Neuronal stem cell (in vitro differentiated cells): ENCODE measurements around the gene PRR5.
A peak's percentile ranks its signal among the peaks of the same experiment; 100 is the strongest.

Experiments used
- DNase-seq: peaks from one replicate; pipeline ENCODE4 v3.0.0-alpha.2; 2013; ENCODE audit warnings: low spot score
- H2AFZ ChIP-seq: one replicate; pipeline ENCODE4 v1.6.1; 2013; ENCODE audit warnings: mild to moderate bottlenecking, low read length, inconsistent platforms
- H2AK5ac ChIP-seq: 2 replicates; pipeline ENCODE4 v1.6.1; 2013; ENCODE audit warnings: low read depth, mild to moderate bottlenecking, inconsistent platforms, low read length, moderate library complexity, mixed read lengths
- H2BK120ac ChIP-seq: 2 replicates; pipeline ENCODE4 v1.6.1; 2013; ENCODE audit warnings: low read depth, mild to moderate bottlenecking, inconsistent platforms, low read length, moderate library complexity, mixed read lengths
- H2BK12ac ChIP-seq: one replicate; pipeline ENCODE4 v1.6.1; 2013; ENCODE audit warnings: low read length, inconsistent platforms
- H2BK15ac ChIP-seq: 2 replicates; pipeline ENCODE4 v1.6.1; 2013; ENCODE audit warnings: mild to moderate bottlenecking, low read length, inconsistent platforms, mixed read lengths
- H2BK5ac ChIP-seq: one replicate; pipeline ENCODE4 v1.6.1; 2013; ENCODE audit warnings: inconsistent platforms, mild to moderate bottlenecking, low read length, moderate library complexity
- H3K14ac ChIP-seq: one replicate; pipeline ENCODE4 v1.6.1; 2013; ENCODE audit warnings: low read length, inconsistent platforms
- H3K18ac ChIP-seq: 2 replicates; pipeline ENCODE4 v1.6.1; 2013; ENCODE audit warnings: low read length, inconsistent platforms
- H3K23ac ChIP-seq: 2 replicates; pipeline ENCODE4 v1.6.1; 2013; ENCODE audit warnings: low read depth, mild to moderate bottlenecking, mixed read lengths, low read length, inconsistent platforms; ENCODE audit not compliant: poor library complexity
- H3K27ac ChIP-seq: replicated peaks from 3 replicates; pipeline ENCODE4 v1.5.1; 2013; ENCODE audit warnings: low read length, inconsistent platforms
- H3K27me3 ChIP-seq, 3 experiments: 2 replicates each; pipeline ENCODE4 v1.6.1; 2013; ENCODE audit warnings: low read length in 3 of 3, mild to moderate bottlenecking in 2 of 3, inconsistent platforms in 1 of 3, low read depth in 1 of 3, mixed read lengths in 1 of 3, moderate library complexity in 1 of 3; ENCODE audit not compliant: control insufficient read depth in 3 of 3, insufficient read depth in 3 of 3
- H3K36me3 ChIP-seq, 2 donors: replicated peaks in 1 of 2; 2 replicates each; pipeline ENCODE4 v1.6.1; 2013; ENCODE audit warnings: low read length in 2 of 2; ENCODE audit not compliant: control insufficient read depth in 2 of 2, insufficient read depth in 2 of 2
- H3K4ac ChIP-seq: 2 replicates; pipeline ENCODE4 v1.6.1; 2013; ENCODE audit warnings: inconsistent platforms, mild to moderate bottlenecking, low read length, moderate library complexity
- H3K4me1 ChIP-seq, 2 donors: 1 replicate in 1 of 2; 2 replicates in 1 of 2; pipeline ENCODE4 v1.6.1; 2013; ENCODE audit warnings: low read length in 2 of 2, low read depth in 1 of 2; ENCODE audit not compliant: control insufficient read depth in 2 of 2, insufficient read depth in 1 of 2
- H3K4me2 ChIP-seq: one replicate; pipeline ENCODE4 v1.6.1; 2013; ENCODE audit warnings: mild to moderate bottlenecking, low read length, inconsistent platforms; ENCODE audit not compliant: insufficient read depth, poor library complexity, severe bottlenecking
- H3K4me3 ChIP-seq, 2 donors: 2 replicates each; pipeline ENCODE4 v1.5.1; 2013; ENCODE audit warnings: low read length in 2 of 2, mild to moderate bottlenecking in 2 of 2, inconsistent platforms in 1 of 2, moderate library complexity in 1 of 2
- H3K79me1 ChIP-seq: one replicate; pipeline ENCODE4 v1.6.1; 2013; ENCODE audit warnings: low read depth, mild to moderate bottlenecking, inconsistent platforms, low read length, moderate library complexity
- H3K9ac ChIP-seq: one replicate; pipeline ENCODE4 v1.6.1; 2013; ENCODE audit warnings: mild to moderate bottlenecking, low read depth, low read length, inconsistent platforms; ENCODE audit not compliant: poor library complexity
- H3K9me3 ChIP-seq, 2 donors: replicated peaks in 1 of 2; 2 replicates each; pipeline versions ENCODE3 to v1.6.1; 2013; ENCODE audit warnings: low read length in 2 of 2, mild to moderate bottlenecking in 2 of 2, inconsistent platforms in 1 of 2, low read depth in 1 of 2, mixed read lengths in 1 of 2, moderate library complexity in 1 of 2; ENCODE audit not compliant: control insufficient read depth in 2 of 2, insufficient read depth in 1 of 2
- H4K8ac ChIP-seq: one replicate; pipeline ENCODE4 v1.6.1; 2013; ENCODE audit warnings: low read depth, mild to moderate bottlenecking, inconsistent platforms, low read length, moderate library complexity
- H4K91ac ChIP-seq: one replicate; pipeline ENCODE4 v1.6.1; 2013; ENCODE audit warnings: low read length, low read depth, mild to moderate bottlenecking, inconsistent platforms; ENCODE audit not compliant: poor library complexity
- WGBS, 2 donors: extraction: QIAGEN DNeasy Blood & Tissue Kit; methylation state at CpG; one replicate each; pipeline ENCODE4 v1.1.7; 2013; ENCODE audit warnings: missing lambda C conversion rate in 2 of 2, mixed read lengths in 1 of 2; ENCODE audit not compliant: insufficient read length in 2 of 2, insufficient replicate concordance in 1 of 2; ENCODE audit errors: extremely low coverage in 2 of 2; 5-methylcytosine and 5-hydroxymethylcytosine counted together

PRR5 gene

DNA sequence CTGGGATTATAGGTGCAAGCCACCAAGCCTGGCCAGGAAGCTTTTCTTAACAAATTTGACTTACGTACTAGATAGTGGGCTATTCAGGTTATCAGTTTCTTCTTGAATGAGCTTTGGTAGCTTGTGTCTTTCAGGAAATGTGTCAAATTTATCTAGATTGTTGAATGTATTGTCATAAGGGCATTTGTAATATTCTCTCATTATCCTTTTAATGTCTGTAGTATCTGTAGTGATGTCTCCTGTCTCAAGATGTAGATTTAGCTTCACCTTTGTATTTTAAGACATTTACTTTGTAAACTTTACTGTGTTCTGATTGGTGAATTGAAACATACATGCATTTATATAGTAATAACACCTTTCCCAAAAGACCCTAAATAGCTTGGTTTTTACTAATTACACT, 71.1 kb downstream of the PRR5 start:
- Histone ChIP-seq H3K79me1 (no peaks in the 10 kb centered on the region), H3K9me3 (peaks cover 0 to 9% of the 10 kb centered on the region in 2 donors), H3K4me1 (no peaks in the 10 kb centered on the region), H3K4me3 (no peak overlapping the region), H3K14ac (no peak overlapping the region), H2AFZ (no peak overlapping the region), H3K4me2 (no peak overlapping the region), H3K23ac (no peak overlapping the region), H2BK12ac (no peak overlapping the region), H2BK5ac (no peak overlapping the region), H3K27me3 (no peaks in the 10 kb centered on the region), H3K27ac (no peak overlapping the region), H3K4ac (no peak overlapping the region), H3K9ac (no peak overlapping the region), H4K91ac (no peak overlapping the region), H2BK15ac (no peak overlapping the region), H2AK5ac (no peak overlapping the region), H2BK120ac (no peak overlapping the region), H3K36me3 (no peaks in the 10 kb centered on the region), H3K18ac (no peak overlapping the region), H4K8ac (no peak overlapping the region)
- no peak for DNase-seq
- WGBS, 2 donors, result no CpG with 5 or more reads among the region's 1 CpG

DNA sequence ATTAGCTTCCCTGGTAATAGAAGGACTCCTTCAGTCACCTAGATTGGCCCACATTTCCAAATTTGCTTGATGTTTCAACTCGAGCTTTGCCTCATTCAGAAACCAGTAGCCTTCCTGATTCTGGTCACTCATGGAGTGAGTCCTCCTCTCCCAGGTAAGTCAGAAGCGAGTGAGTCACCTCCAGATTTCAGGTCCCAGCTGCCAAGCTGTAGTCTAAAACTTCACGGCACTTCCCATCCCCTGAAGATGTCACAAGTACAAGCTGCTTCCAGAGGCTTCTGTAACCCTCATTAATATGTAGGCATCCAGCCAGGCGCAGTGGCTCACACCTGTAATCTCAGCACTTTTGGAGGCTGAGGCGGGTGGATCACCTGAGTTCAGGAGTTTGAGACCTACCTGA, 73.9 kb downstream of the PRR5 start:
- no peaks in the 10 kb centered on the region for H3K36me3 ChIP-seq
- DNase-seq, result no peak
- no peak overlapping the region for H3K4ac ChIP-seq
- H3K18ac ChIP-seq, result no peak overlapping the region
- H3K9ac ChIP-seq, result no peak overlapping the region
- no peaks in the 10 kb centered on the region for H3K4me1 ChIP-seq
- no peak overlapping the region for H2AK5ac ChIP-seq
- H3K23ac ChIP-seq, result no peak overlapping the region
- H3K9me3 ChIP-seq, result peaks cover 0 to 9% of the 10 kb centered on the region in 2 donors
- no peak overlapping the region for H3K27ac ChIP-seq
- no peak overlapping the region for H2BK120ac ChIP-seq
- no peak overlapping the region for H2BK5ac ChIP-seq
- no peak overlapping the region for H3K4me3 ChIP-seq
- no peak overlapping the region for H2BK15ac ChIP-seq
- H3K4me2 ChIP-seq, result no peak overlapping the region
- no CpG with 5 or more reads among the region's 5 CpGs for WGBS, 2 donors
- no peak overlapping the region for H4K8ac ChIP-seq
- H3K14ac ChIP-seq, result no peak overlapping the region
- H3K79me1 ChIP-seq, result no peaks in the 10 kb centered on the region
- H4K91ac ChIP-seq, result no peak overlapping the region
- H3K27me3 ChIP-seq, result no peaks in the 10 kb centered on the region
- H2BK12ac ChIP-seq, result no peak overlapping the region
- H2AFZ ChIP-seq, result no peak overlapping the region

DNA sequence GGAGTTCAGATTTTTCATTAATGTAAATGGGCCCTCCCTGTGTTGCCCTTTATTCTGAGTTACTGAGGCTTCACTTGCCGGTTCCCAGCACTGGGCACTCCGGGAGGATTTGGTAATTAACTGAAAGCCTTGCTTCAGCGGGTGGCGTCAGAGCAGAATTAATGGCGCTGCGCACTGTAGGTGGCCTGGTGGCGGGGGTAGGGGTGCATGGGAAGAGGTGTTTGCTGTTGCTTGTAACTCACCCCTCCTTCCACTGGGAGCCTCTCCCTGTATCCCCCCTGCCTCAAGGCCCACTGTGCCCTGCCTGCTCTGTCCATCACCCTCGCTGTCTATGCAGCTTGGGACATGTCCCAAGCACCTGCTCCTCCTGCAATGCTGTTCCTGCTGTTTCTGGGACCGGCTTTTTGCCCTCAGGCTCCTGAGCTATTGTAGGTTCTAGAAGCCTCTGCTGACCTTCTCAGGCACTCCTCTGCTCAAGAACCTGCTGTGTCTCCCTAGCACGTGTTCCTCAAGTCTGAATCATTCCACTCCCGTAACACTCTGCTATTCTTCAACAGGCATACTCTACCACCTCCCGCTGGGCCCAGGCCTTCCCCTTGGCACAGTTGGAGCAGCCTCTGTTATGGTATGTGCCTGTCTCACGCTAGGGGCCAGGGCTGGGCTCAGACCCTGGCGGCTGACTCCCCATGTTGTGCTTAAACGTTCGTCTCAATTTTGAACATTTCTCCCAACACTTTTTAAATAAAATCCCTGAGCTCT, 74.8 kb downstream of the PRR5 start:
- no peak overlapping the region for H3K4ac ChIP-seq
- H2AK5ac ChIP-seq, result peak overlapping the region; percentile 8

DNA sequence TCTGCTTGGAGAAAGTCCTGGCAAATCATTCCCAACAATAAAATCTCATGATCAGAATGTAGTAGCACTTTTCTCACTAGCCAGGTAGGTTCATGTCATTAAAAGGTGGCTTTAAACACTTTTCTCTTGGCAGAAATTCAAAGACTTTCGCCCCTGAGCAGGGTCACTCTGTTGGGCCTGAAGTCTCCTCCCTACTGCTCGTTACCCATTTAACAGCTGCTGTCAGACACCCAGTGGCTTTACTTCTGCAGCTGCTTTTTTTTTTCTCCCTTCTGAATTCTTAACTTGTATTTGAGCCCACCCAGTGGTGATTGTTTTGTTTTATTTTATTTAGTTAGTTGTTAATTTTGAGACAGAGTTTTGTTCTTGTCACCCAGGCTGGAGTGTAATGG, 75.4 kb downstream of the PRR5 start:
- H3K27ac ChIP-seq, result no peak overlapping the region
- no peak overlapping the region for H3K4me2 ChIP-seq

More for the DNA sequence above, 74.8 kb downstream of the PRR5 start:
- no CpG with 5 or more reads among the region's 16 CpGs for WGBS, 2 donors
- no peak overlapping the region for H3K9ac ChIP-seq
- H3K18ac ChIP-seq, result peak overlapping the region; percentile 40
- no peak overlapping the region for H4K8ac ChIP-seq
- no peak overlapping the region for H2BK15ac ChIP-seq
- H3K4me2 ChIP-seq, result no peak overlapping the region
- no peaks in the 10 kb centered on the region for H3K27me3 ChIP-seq
- H2BK5ac ChIP-seq, result peak overlapping the region; percentile 29
- H3K4me1 ChIP-seq, result no peaks in the 10 kb centered on the region
- no peaks in the 10 kb centered on the region for H3K36me3 ChIP-seq
- H3K23ac ChIP-seq, result no peak overlapping the region
- H3K14ac ChIP-seq, result no peak overlapping the region
- peaks cover 0 to 9% of the 10 kb centered on the region in 2 donors for H3K9me3 ChIP-seq
- no peak for DNase-seq
- H2BK12ac ChIP-seq, result no peak overlapping the region
- no peak overlapping the region for H2AFZ ChIP-seq
- no peaks in the 10 kb centered on the region for H3K79me1 ChIP-seq
- no peak overlapping the region for H3K27ac ChIP-seq
- H3K4me3 ChIP-seq, result no peak overlapping the region
- H4K91ac ChIP-seq, result no peak overlapping the region
- no peak overlapping the region for H2BK120ac ChIP-seq

More for the DNA sequence above, 75.4 kb downstream of the PRR5 start:
- no peak overlapping the region for H4K8ac ChIP-seq
- no peak overlapping the region for H2BK12ac ChIP-seq
- no peak for DNase-seq
- H3K36me3 ChIP-seq, result no peaks in the 10 kb centered on the region
- no peak overlapping the region for H2BK5ac ChIP-seq
- H3K9ac ChIP-seq, result no peak overlapping the region
- no peak overlapping the region for H3K14ac ChIP-seq
- H3K9me3 ChIP-seq, result peaks cover 0 to 9% of the 10 kb centered on the region in 2 donors
- H3K23ac ChIP-seq, result no peak overlapping the region
- no peak overlapping the region for H2AFZ ChIP-seq
- no peak overlapping the region for H2BK15ac ChIP-seq
- no peak overlapping the region for H2AK5ac ChIP-seq
- no peak overlapping the region for H3K18ac ChIP-seq
- H3K79me1 ChIP-seq, result no peaks in the 10 kb centered on the region
- H4K91ac ChIP-seq, result no peak overlapping the region
- no peaks in the 10 kb centered on the region for H3K27me3 ChIP-seq
- no peak overlapping the region for H3K4me3 ChIP-seq
- no peaks in the 10 kb centered on the region for H3K4me1 ChIP-seq
- no CpG with 5 or more reads among the region's 2 CpGs for WGBS, 2 donors
- no peak overlapping the region for H2BK120ac ChIP-seq
- no peak overlapping the region for H3K4ac ChIP-seq
